HS-5 (cell line): Measurements from ENCODE around the gene LIMS2.

Experiments
- DNase-seq: peaks from one replicate; pipeline ENCODE4 v3.0.0-alpha.2; 2012; ENCODE audit warnings: low read depth

LIMS2 gene

DNA sequence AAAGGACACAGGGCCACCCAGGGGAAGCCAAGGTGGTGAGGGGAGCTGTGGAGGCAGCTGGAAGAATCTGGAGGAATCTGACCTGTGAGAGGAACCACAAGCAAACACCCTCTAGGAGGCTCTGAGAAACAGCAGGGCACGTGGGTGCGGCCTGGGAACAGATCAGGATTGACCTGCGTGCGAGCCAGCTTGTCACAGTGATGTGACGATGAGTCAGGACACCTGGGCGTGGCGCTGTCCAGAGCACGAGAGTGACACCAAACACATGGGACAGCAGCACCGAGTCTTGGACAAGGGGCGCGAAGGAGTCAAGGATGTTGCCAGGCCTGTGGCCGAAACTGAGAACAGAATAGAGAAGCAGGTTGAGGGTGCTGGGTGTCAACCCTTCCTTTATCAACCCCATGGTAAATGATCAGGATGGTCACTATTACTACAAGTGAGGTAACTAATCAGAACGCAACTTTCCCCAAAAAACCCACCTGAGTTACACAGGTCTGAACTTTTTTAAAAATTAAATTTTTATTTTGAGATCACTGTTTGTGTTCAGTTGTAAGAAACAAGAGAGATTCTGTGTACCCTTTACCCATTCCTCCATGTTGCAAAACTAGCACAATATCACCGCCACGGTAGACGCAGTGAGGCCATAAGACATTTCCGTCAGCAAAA, 25.3 kb upstream of the LIMS2 start:
- DNase-seq: no peak

DNA sequence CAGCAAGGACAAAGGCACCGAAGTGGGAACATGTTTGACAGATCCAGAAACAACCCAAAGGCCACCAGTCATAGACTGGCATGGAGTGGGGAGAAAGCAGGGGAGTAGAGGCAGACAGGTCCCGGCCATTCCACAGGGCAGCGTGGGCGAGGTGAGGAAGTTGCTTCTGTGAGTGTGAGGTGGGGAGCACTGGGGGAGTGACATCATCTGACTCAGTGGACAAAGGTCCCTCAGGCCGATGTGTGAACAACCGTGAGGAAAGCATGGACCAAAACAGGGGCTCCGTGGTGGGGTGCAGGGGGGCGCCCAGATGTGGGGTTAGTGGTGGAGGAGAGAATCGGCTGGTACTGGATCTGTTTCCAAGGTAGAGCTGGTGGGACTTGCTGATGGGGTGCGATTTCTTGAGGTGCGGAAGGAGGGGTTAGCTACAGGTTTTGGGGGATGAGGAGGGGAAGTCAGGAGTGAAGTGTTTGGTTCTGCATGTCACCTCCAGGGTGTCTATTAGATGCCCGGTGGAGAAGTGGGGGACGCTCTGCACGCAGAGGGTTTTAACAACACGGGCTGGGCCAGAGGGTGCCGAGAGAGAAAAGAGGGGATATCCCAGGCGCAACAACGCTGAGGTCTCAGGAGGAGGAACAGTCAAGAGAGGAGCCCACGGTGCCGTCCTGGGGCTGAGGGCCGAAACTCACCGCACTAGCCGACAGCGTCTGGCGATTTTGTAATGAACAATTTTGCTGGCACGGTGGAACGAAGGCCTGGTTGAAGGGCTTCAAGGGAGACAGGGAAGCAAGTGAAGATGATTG, 23.4 kb upstream of the LIMS2 start:
- no peak for DNase-seq

DNA sequence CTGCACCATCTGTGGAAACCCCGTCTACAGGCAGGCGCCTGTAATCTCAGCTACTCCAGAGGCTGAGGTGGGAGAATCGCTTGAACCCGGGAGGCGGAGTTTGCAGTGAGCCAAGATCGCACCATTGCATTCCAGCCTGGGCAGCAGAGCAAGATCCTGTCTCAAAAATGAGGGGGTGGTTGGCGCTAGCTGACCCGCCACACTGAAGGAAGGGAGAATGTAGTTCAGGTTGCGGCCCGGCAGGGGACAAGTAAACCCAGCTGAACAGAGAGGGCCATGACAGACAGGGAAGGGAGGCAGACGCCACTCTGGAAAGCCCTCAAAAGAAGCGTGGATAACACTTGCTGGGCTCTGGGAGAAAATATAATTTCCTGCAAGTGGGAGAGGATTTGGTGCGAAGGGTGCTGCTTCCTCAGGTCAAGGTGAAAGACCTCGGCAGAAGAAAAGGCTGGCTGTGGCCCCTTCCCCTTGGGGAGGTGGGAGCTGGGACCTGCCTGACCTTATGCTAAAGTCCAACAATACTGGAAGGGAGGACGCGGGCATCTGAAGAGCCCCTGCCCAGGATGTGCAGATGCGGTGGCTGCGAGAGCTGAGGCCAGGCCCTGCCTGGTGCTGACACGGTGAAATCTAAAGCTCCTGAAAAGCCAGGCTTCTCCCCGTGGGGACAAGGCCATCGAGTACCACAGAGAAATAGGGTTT, 22.3 kb upstream of the LIMS2 start:
- no peak for DNase-seq

DNA sequence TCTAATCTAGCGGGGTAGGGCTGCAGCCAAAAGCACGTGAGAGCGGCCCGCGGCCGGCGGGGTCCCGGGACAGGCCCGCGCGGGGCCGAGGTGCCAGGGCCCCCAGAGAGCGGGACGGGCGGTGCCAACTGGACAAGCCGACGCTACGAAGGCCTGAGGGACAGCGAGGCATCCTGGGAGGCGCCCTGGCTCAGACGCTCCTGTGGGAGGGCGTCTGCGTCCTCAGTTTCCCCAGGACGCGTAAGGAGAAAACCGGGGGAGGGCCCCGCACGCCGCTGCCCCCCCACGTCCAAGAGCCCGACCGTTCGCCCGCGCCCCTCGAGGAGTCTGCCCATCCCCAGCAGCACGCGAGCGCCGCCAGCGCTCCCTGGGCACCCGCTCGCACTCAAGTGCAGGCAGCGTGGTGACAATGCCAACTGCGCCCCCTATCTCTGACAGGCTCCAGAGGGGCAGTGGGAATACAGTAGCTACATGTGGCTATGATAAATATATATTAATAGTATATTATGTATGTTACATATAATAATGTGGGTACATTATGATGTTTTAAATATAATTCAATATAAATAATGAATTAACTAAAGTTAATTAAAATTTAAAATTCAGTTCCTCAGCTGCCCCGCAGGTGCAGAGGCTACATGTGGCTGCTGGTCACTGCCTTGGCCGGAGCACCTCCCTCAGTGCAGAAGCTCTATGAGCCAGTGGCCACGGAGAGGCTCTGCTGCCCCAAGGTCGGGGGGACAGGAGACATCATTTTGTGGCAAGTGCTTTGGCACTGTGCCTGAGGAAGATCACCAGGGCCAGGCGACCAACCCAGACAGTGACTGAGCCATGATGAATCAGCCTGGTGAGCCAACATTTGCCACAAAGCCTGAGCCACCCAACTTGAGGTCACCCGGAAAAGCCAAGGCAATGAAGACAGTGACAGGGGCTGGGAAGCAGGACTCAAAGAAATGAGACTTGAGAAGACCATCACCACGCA, 20.5 kb upstream of the LIMS2 start:
- no peak for DNase-seq

DNA sequence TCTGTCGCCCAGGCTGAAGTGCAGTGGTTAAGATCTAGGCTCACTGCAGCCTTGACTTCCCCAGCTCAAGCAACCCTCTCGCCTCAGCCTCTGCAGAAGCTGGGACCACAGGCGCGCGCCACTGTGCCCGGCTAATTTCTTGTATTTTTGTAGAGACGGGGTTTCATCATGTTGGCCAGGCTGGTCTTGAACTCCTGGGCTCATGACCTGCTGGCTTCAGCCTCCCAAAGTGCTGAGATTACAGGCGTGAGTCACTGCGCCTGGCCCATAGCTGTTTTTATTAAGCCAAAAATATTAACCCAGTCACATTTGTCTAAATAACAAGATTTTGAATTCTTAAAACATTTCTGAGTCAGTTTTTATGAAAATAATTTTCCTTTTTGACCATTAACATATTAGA, 19.7 kb upstream of the LIMS2 start:
- no peak for DNase-seq

DNA sequence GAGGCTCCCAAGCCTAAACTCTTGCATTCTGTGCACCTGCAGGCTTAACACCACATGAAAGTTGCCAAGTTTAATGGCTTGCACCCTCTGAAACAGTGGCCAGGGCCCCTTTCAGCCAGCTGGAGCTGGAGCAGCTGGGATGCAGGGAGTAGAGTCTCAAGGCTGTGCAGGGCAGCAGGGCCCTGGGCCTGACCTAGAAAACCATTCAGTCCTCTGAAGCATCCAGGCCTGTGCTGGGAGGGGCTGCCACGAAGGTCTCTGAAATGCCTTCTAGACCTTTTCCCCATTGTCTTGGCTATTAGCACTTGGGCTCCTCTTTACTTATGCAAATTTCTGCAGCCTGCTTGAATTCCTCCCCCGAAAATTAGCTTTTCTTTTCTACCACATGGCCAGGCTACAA, 15.4 kb upstream of the LIMS2 start:
- no peak for DNase-seq

DNA sequence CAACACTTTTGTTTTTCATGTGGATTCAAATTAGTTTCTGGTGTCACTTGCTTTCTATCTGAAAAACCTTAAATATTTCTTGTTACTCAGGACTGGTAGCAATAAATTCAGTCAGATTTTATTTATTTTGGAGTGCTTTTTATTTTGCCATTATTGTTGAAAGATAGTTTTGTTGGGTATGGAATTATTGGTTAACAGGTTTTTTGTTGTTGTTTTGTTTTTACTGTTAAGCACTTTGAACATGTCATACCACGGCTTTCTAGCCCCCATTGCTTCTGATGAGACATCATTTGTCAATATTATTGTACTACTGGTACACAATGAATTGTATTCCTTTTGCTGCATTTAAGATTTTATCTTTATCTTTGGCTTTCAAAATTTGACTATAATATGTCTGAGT, 13.1 kb upstream of the LIMS2 start:
- DNase-seq: no peak

DNA sequence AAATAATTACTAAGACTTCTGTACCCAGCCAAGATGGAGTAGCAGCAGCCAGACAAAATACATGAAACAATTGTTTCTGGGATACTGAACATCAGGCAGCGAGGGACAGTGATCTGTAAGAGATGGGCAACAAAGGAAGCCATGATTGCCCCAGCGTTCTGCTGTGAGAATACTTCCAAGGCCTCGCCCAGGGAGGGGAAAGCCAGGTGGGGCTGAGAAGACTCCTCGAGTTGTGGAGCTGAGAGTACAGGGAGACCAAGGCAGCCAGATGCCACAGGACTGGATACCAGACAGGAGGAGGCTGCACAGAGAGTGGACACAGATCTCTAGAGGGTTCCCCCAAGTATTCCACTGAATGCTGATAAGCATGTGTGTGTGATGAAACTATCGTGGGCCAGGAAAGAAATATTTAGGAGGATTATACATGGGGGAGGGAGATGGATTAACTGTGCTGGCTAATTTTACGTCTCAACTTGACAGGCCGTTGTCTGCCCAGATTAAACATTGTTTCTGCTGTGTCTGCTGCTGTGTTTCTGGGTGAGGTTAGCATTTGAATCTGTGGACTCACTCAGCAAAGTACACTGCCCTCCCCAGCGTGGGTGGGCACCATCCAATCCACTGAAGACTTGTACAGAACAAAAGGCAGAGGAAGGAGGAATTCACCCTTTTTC, 10.2 kb upstream of the LIMS2 start:
- DNase-seq: no peak

DNA sequence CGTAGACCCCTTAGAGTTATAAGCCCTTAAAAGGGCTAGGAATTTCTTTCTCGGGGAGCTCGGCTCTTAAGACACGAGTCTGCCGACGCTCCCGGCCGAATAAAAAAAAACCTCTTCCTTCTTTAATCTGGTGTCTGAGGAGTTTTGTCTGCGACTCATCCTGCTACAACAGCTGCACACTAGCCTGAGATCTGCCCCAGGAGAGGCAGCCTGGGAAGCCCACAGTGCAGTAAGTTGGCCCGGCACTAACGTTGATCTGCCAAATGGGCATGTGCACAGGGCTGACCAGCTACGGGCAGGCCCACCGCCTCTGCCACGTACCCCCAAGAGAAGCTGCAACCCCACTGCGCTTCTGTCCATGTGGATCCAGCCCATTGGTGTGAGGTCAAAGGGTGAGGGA, 8.4 kb upstream of the LIMS2 start:
- no peak for DNase-seq

DNA sequence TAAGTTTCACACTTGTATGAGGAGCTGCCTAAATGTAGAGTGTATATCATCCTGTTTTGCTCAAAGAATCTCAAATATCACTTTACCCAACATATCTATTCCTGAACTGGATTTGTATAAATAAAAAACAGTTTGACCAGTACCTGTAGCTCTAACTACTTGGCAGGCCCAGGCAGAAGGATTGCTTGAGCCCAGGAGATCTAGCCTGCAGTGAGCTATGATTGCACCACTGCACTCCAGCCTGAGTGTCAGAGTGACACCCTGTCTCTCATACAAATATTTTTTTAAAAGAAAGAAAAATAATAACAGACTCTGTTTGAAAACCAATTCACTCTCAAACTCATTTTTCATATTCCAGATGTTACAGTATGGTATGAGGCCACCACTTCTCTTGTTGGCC, 7.7 kb upstream of the LIMS2 start:
- no peak for DNase-seq

DNA sequence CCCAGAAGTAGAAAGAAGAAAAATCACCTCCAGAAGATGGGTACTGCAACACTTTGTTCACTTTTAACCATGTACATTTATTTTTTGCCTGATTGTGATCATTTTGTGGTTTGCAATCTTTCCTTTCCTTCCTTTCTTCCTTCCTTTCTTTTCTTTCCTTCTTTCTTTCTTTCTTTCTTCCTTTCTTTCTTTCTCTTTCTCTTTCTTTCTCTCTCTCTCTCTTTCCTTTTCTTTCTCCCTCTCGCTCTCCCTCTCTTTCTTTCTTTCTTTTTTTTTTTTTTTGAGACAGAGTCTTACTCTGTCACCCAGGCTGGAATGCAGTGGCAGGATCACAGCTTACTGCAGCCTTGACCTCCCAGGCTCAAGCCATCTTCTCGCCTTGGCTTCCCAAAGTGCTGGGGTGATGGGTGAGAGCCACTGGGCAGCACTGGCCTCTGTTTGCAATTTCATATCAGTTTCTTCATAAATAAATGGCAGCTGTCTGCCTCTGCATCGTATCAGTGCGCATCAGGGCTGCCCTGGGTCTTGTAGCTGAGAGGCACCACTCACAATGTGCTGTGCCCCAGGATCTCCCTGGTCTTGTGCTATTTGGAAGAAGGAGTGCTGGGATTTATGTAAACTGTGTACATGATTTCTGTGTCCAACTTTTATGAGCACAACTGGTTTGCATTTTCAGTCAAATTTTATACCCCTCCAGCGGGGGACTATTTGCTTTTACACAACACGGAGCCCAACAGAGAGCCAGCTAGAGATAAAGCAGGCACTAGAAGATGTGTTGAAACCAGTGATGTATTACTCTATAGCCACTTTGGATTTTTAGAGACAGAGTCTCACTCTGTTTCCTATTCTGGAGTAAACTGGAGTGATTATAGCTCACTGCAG, 6.9 kb upstream of the LIMS2 start:
- no peak for DNase-seq

DNA sequence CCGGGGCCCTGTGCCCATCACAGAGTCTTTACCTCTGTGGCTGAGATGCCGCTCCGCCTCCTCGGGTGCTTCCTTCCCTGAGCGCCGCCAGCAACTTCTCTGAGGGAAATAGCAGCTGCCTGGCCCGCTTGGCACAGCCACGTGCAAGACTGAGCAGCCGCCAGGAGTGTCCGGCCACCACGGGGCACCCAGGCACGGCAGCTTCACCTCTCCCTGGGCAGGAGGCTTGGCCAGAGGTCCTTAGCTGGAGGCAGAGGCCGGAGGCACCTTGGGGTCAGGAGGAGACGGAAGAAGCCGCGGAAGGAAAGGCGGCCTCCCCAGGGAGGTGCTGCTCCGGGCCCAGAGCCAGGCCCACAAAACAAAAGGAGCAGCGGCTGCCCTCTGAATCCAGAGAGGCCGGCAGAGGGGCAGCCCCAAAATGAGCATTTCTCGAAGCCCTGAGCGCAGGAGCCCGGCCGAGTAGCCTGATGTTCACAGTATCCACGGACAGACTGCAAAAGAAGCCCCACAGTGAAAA, 6.0 kb upstream of the LIMS2 start:
- no peak for DNase-seq

DNA sequence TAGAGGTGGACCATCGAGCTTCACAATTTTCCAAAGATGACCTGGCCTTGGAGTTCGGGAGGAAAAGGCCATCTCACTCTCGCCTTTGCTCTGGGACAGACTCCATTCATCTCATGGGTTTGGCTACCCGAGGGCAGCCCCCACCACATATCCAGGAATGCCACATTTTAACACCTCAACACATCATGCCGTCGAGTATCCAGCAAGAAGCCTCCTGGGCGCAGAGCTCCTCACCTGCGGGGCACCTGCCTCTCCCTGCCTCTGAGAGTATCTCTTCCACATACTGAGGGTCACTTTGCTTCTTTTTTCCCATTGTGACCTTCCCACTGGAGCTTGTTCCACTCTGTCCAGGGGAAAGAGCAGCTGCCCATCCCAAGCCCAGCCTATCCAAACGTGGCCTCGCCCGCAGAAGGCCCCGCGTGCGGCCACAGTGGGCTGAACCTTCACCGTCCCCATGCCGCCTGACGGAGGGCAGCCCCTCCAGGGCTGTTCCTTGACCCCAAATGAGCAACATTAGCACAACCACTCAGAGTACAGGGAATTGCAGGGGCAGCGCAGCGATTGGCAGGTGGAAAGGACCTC, 5.5 kb upstream of the LIMS2 start:
- no peak for DNase-seq

DNA sequence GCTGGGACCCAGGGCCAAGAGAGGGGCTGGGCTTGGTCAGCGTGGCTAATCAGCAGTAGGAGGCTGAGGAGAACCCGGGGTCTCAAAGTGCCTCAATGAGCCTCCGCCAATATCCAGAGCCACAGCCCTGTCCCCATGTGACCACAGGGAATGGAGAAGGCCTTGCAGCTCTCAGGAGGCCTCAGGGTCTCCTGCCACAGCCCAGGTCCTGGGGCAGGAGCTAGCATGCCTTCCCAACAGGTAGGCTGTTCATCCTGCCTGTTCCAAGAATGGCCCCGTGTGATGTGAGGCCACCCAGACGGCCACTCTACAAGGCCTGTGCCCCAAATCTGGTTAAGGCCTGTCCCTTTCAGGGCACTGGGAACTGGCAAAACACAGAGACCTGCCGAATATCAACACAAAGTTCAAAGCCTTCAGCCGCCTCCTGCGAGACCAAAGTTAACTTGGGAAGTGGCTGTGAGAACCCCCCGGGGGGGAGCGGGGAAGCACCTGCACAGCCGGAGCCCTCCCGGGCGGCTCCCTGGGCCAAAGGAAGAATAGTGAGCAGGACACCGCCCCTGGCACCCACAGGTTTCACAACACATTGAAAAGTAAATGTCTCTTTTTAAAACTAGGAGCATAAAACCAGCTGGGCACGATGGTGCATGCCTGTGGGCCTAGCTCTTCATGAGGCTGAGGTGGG, 4.5 kb upstream of the LIMS2 start:
- no peak for DNase-seq

DNA sequence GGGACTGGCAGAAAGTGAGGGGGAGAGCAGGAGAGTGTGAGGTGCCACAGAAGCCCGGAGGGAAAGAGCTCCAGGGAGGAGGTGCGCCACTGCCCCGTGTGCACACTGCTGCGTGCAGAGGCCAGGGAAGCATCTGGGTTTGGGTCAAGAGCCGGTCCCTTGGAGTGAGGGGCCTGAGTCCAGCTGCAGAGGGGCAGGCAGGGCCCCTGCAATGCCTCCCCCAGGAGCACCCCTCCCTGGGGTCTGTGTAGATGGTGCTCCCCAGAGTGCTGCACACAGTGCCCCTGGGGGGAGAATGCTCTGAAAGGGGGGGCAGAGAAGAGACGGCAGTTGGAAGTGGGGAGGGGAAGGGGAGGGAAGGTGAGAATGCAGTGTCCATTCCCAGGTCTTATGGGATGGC, 3.7 kb upstream of the LIMS2 start:
- no peak for DNase-seq

DNA sequence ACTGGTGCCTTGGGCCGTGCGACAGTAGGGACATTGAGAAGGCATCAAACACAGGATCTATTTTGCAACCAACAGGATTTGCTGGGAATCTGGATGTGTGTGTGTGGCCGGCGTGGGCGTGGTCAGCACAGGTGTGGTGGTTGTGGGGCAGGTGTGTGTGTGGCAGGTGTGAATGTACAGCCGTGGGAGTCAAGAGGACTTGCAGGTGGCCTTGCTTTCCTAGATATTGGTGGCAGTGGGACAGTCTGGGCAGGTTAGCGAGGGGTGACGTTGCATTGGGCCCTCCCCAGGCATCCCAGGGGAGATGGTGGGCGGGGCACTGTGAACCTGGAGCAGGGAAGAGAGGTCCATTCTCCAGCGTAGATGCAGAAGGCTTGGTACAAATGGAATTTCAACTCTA, 3.2 kb upstream of the LIMS2 start:
- no peak for DNase-seq

DNA sequence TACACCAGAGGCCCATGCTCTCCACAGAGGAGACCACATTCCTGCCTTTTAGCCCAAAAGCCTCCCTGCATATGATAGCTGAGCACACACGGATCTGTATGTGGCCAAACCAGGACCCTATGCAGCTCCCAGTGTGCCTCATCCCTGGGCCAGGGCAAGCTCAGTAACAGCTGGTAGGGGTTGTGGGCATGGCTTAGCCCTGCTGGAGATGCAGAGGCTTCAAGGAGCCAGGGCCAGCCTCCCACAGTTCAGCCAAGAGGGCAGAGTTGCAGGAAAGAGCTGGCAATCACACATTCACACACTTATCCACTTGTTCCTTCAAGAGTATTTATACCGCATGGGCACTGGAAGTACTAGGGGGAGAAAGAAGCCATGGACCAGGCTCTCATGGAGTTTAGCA, 1.6 kb upstream of the LIMS2 start:
- DNase-seq: no peak

DNA sequence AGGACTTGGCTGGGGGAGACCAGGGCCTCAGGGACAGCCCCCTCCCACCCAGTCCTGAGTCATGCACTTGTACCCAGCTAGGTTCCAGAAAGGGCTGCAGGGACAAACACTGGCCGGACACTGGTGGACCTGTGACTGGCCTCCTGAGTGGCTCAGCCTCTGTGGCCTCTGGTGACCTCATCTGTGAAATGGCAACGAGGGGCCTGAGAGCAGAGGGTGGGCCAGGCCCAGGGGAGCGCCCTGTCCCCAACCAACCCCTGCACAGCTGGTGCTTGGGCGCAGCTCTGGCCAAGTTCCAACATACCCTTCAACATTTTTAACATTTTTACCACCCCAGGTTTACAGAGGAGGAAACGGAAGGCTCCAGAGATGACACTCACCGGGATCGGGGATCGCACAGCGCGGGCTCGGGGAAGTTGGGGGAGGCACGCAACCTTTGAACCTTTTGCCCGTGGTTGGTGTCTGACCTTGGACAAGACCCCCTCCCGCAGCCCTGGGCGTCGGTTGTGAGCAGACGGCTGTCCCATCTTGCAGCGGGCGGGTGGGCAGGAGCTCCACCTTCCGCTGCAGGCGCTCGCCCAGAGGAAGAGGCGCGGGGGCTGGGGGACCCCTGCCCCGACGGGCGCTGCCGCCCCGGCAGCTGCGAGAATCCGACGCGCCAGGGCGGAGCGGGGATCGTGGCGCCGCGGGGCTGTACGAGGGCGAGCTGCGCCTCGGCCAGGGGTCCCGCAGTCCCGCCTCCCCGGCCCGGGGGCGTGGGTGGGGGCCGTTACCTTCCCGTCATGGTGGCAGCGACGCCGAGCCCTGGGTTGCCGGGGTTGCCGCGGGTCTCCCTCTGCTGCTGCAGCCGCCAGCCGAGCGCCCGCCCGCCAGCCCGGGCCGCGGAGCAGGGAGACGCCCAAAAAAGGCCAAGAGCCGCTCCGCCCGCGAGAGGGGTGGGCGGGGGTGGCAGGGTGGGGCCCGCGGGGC, 805 bp downstream of the LIMS2 start:
- DNase-seq: no peak
